Activated CD8-positive, alpha-beta memory T cell treated with anti-CD3 and anti-CD28 coated beads, Interleukin-2, amount 50 U/mL, for 24 hours (primary cell): Measurements from ENCODE around the gene SARM1.
A peak's percentile ranks its signal among the peaks of the same experiment; 100 is the strongest.

Experiments used
- DNase-seq: peaks from one replicate; pipeline ENCODE4 v3.0.0-alpha.2; 2020; ENCODE audit errors: extremely low read depth

SARM1 gene

GRCh38 chr17:28395968-28396367 lies 24.5 kb downstream of the SARM1 start:
- no peak for DNase-seq

GRCh38 chr17:28396635-28397239 lies 25.2 kb downstream of the SARM1 start:
- no peak for DNase-seq

GRCh38 chr17:28397275-28397674 lies 25.8 kb downstream of the SARM1 start:
- no peak for DNase-seq

- DNase-seq, result no peak
These were observed 26.3 kb downstream of the SARM1 start for GRCh38 chr17:28397687-28398279.

GRCh38 chr17:28398280-28398981 lies 26.9 kb downstream of the SARM1 start:
- no peak for DNase-seq

GRCh38 chr17:28399808-28400207 lies 28.3 kb downstream of the SARM1 start:
- no peak for DNase-seq

GRCh38 chr17:28402224-28402630 lies 30.7 kb downstream of the SARM1 start:
- no peak for DNase-seq

- DNase-seq, result no peak
These were observed 31.4 kb downstream of the SARM1 start for GRCh38 chr17:28402844-28403243.

- no peak for DNase-seq
These were observed 32.5 kb downstream of the SARM1 start for GRCh38 chr17:28404007-28404406.

- no peak for DNase-seq
These were observed 32.9 kb downstream of the SARM1 start for GRCh38 chr17:28404461-28404811.

- DNase-seq, result no peak
These were observed 33.5 kb downstream of the SARM1 start for GRCh38 chr17:28404812-28405570.

GRCh38 chr17:28405632-28406472 lies 34.4 kb downstream of the SARM1 start, which contains the start of gene SLC46A1:
Gene SLC46A1, minus strand, starts transcription at chr17:28406212. Its CDS starts 98 bp downstream, at chr17:28406114.
- peak; percentile 30 for DNase-seq

GRCh38 chr17:28406473-28406814 lies 35.0 kb downstream of the SARM1 start:
- no peak for DNase-seq

GRCh38 chr17:28407130-28407973 lies 35.9 kb downstream of the SARM1 start:
- DNase-seq, result no peak

- DNase-seq, result no peak
These were observed 36.4 kb downstream of the SARM1 start for GRCh38 chr17:28407974-28408306.

GRCh38 chr17:28412099-28412498 lies 40.6 kb downstream of the SARM1 start:
- no peak for DNase-seq

- DNase-seq, result no peak
These were observed 42.3 kb downstream of the SARM1 start for GRCh38 chr17:28413804-28414203.

GRCh38 chr17:28415886-28416285 lies 44.4 kb downstream of the SARM1 start:
- no peak for DNase-seq

- DNase-seq, result no peak
These were observed 45.3 kb downstream of the SARM1 start for GRCh38 chr17:28416703-28417311.

GRCh38 chr17:28421787-28422305 lies 50.4 kb downstream of the SARM1 start:
- DNase-seq, result no peak
